HG03139 (cell line): ENCODE data around the gene C12orf56.
"Not testable (repeated sequence)": the region's sequence is repeated elsewhere in the genome, so short reads cannot be mapped to it uniquely, and the experiment has no call there.

Source experiments
- ATAC-seq: cut with Tn5 transposase; IDR thresholded peaks from one replicate; pipeline ENCODE4 v1.9.1; 2021; ENCODE audit not compliant: unreplicated experiment

Gene C12orf56

DNA sequence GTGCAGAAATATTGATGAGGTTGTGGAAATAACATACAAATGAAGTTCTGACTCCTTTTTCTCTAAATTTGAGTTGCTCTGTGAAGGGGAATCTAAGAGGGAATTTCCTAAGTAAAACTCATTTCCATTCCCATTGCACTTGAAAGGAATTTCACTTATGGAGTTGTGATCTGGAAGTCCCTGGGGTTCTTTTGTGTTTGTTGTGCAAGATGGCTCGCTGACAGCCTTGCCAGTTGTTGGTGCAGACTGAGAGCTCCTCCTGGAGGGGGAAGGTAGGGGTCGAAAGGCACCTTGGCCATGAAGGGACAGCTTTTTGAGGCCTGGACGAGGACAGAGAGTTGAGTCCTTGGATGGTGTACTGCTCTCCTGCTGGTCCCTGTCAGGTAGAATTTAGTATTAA, 72.0 kb downstream of the C12orf56 start:
- no peak for ATAC-seq

- no peak for ATAC-seq
These were observed 78.7 kb downstream of the C12orf56 start for GRCh38 chr12:64311877-64312276.

DNA sequence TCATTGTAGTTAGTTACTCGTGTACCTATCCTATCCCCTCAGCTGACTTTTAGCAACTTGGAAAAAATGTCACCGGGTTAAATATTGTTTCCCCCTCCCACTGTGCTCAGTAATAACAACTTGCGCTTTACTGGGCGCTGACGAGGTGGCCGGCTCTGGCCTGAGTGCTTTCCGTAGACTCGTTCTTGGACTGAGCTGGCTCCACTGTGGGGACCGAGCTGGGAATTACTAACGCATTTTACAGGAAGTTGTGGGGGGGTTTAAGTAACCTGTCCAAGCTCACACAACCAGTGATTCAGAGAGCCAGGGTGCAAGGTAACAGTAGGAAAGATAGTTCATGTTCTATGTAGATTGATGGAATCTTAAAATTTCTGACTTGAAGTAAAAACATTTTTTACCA, 86.0 kb downstream of the C12orf56 start:
- no peak for ATAC-seq

DNA sequence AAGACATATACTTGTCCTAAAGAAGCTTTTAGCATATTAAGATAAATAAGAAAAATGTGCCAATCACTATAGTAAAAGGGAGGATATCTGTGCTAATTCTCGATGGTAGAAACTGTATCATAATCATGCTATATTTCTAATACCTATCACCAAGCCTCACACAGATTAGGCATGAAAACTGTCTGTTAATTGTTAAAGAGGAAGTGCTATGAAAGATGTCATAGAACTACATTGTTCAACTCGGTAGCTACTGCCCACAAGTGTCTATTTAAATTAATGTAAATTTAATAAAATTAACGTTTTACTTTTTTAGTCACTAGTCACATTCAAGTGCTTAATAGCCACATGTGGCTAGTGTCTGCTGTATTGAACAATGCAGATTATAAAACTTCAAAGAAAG, 90.9 kb downstream of the C12orf56 start:
- no peak for ATAC-seq

GRCh38 chr12:64296301-64296700, 94.3 kb downstream of the C12orf56 start:
- no peak for ATAC-seq

DNA sequence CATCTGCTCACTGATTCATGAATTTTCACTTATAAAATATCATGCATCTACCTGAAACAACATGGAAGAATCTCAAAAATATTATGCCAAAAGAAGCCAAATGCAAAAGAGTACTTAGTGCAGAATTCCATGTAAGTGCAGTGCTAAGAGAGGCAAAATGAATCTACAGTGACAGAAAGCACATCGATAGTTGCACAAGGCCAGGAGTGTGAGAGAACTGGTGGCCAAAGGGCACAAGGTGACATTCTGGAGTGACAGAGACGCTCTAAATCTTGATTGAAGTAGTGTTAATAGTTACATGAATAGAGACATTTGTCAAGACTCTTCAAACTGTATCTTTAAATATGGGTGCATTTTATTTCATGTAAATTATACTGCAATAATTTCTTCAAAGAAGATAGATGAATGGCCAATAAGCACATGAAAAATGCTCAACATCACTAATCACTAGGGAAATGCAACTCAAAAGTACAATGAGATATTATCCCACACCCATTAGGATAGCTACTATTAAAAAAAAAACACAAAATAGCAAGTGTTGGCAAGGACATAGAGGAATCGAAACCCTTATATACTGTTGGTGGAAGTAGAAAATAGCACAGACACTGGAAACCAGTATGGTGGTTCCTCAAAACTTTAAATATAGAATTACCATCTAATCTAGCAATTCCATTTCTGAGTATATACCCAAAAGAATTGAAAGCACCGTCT, 96.7 kb downstream of the C12orf56 start:
- ATAC-seq = no peak

DNA sequence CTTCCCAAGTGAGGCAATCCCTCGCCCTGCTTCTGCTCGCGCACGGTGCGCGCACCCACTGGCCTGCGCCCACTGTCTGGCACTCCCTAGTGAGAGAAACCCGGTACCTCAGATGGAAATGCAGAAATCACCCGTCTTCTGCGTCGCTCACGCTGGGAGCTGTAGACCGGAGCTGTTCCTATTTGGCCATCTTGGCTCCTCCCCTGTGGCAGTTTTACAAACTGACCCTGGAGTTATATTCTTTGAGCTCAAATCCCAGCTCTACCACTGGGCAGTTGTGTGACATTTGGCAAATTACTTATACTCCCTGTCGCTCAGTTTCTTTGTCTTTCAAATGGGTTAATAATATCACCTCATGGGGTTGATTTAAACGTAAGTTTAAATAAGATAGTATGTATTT, 97.4 kb downstream of the C12orf56 start:
- not testable (repeated sequence) for ATAC-seq

DNA sequence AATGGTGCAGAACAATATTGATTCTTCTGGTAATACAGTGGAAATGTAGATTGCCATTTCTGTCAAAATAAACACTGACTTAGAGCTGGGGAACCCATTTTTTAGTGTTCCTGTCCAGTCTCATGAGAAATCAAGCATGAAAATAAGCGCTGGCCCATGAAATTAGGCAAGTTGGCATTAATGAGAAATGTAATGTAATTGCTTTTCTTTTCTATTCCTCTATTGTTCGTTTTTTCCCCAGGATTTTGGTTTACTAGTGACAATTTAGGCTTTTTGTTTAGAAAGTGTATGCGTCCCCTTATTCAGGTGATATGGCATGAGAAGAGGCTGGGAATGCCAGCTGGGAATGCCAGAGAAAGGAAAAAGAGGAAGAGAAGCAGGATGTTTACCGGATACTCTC, 104.0 kb downstream of the C12orf56 start:
- no peak for ATAC-seq

DNA sequence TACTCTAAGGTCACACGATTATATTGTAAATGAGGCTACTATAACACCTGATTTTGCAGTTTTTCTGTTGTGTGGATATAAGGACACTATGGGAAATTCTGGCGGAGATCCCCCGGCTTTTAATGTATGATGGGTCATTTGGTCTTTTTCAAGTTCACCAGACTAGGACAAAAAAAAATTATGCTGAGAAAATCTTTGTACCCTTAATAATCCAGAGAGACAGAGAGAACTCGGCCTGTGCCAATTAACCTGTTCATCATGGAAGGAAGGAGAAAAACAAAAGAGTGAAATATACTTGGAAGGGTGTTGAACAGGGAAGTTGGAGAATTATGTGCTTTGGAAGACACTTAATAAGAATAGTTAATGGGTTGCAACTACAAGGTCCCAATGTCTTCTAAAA, 106.3 kb downstream of the C12orf56 start:
- ATAC-seq = no peak

- ATAC-seq = no peak
These were observed 112.1 kb downstream of the C12orf56 start for GRCh38 chr12:64278421-64278820.

- no peak for ATAC-seq
These were observed 116.8 kb downstream of the C12orf56 start for GRCh38 chr12:64273527-64274403.

- no peak for ATAC-seq
These were observed 120.1 kb downstream of the C12orf56 start for GRCh38 chr12:64270411-64270810.

- ATAC-seq = no peak
These were observed 121.4 kb downstream of the C12orf56 start for GRCh38 chr12:64269161-64269560.

DNA sequence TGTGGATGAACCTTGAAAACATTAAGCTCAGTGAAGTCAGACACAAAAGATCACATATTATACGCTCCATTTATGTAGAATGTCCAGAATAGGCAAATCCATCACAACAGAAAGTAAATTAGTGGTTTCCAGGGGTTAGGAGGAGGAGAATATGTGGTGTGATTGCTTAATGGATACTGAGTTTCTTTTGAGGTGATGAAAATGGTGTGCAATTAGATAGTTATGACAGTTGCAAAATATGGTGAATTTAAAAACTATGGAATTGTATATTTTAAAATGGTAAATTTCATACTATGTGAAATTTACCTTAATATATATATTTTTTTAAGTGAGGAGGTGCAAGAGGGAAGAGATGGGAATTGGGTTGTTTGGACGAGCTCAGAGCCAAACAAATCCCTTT, 122.1 kb downstream of the C12orf56 start:
- no peak for ATAC-seq

GRCh38 chr12:64265839-64266238, 124.7 kb downstream of the C12orf56 start:
- no peak for ATAC-seq

- no peak for ATAC-seq
These were observed 128.7 kb downstream of the C12orf56 start for GRCh38 chr12:64261813-64262212.

- ATAC-seq = no peak
These were observed 132.0 kb downstream of the C12orf56 start for GRCh38 chr12:64258576-64258975.

DNA sequence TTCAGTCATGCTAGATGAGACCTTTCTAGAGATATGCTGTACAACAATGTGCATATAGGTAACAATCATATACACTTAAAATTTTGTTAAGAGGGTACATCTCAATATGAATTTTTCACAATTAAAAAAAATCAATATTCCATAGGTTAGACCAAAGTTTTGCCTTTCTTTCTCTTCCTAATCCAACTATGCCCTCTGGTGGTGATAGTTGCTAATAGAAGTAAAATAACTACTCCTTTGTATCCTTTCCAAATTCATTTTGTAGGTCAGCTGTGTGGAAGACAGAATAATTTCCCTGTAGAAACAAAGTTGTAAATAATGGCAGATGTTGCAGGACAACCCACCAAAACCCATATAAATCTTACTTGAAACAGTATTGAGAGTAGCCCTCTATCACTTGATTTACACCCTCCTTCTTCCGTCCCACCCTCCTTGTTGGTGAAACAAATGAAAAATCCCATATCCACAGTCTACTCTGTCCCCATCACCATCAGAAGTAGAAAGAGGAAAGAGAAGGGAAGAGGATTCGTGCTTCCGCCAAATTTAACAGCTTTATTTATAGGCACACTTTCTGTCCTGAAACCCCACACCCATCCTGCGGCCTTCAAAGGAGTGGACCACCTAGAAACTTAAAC, 134.3 kb downstream of the C12orf56 start:
- ATAC-seq = no peak

- ATAC-seq = no peak
These were observed 135.3 kb downstream of the C12orf56 start for GRCh38 chr12:64255249-64255648.

DNA sequence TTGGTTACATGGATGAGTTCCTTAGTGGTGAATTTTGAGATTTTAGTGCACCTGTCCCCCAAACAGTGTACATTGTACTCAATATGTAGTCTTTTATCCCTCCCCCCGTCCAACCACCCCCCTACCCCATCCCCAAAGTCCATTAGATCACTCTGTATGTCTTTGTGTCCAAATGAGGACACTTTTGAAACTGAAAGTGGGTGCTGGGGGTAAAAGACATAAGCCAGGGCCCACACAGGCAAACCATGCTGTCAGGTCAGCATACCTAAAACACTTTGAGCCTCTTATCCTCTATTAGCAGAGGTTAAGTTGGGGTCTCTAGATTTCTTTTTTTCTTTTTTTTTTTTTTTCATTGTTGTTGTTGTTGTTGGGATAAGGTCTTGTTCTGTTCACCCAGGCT, 137.2 kb downstream of the C12orf56 start:
- no peak for ATAC-seq

GRCh38 chr12:64252681-64253080, 137.9 kb downstream of the C12orf56 start:
- no peak for ATAC-seq

- no peak for ATAC-seq
These were observed 146.7 kb downstream of the C12orf56 start for GRCh38 chr12:64243809-64244208.
